ENCODE measurements around the gene DPP10.
"Not testable (repeated sequence)": the region's sequence is repeated elsewhere in the genome, so short reads cannot be mapped to it uniquely, and the experiment has no call there.

Gene DPP10

GRCh38 chr2:114517580-114517979, 75.1 kb downstream of the DPP10 start:
- no peak for DNase-seq

- DNase-seq: no peak
These were observed 76.3 kb downstream of the DPP10 start for GRCh38 chr2:114518738-114519137.

- not testable (repeated sequence) for DNase-seq
These were observed 80.2 kb downstream of the DPP10 start for GRCh38 chr2:114522612-114523011.

- no peak for DNase-seq
These were observed 83.5 kb downstream of the DPP10 start for GRCh38 chr2:114525955-114526354.

- no peak for DNase-seq
These were observed 84.4 kb downstream of the DPP10 start for GRCh38 chr2:114526841-114527240.

GRCh38 chr2:114527330-114527983, 85.0 kb downstream of the DPP10 start:
- no peak for DNase-seq

- no peak for DNase-seq
These were observed 92.0 kb downstream of the DPP10 start for GRCh38 chr2:114534116-114535084.

- no peak for DNase-seq
These were observed 95.3 kb downstream of the DPP10 start for GRCh38 chr2:114537777-114538176.

- no peak for DNase-seq
These were observed 100.3 kb downstream of the DPP10 start for GRCh38 chr2:114542695-114543094.

GRCh38 chr2:114543236-114543766, 100.9 kb downstream of the DPP10 start:
- DNase-seq: no peak

- no peak for DNase-seq
These were observed 102.6 kb downstream of the DPP10 start for GRCh38 chr2:114545052-114545451.

GRCh38 chr2:114546531-114546930, 104.1 kb downstream of the DPP10 start:
- DNase-seq: no peak

- no peak for DNase-seq
These were observed 105.7 kb downstream of the DPP10 start for GRCh38 chr2:114548151-114548550.

GRCh38 chr2:114550364-114550763, 107.9 kb downstream of the DPP10 start:
- DNase-seq: no peak

GRCh38 chr2:114550895-114551793, 108.7 kb downstream of the DPP10 start:
- no peak for DNase-seq

- DNase-seq: no peak
These were observed 110.6 kb downstream of the DPP10 start for GRCh38 chr2:114553027-114553426.

- no peak for DNase-seq
These were observed 126.7 kb downstream of the DPP10 start for GRCh38 chr2:114569166-114569565.

GRCh38 chr2:114577657-114578056, 135.2 kb downstream of the DPP10 start:
- DNase-seq: no peak

- DNase-seq: no peak
These were observed 137.1 kb downstream of the DPP10 start for GRCh38 chr2:114579542-114579941.

- DNase-seq: no peak
These were observed 138.2 kb downstream of the DPP10 start for GRCh38 chr2:114580691-114581090.

GRCh38 chr2:114598329-114598728, 155.9 kb downstream of the DPP10 start:
- no peak for DNase-seq

GRCh38 chr2:114609203-114609602, 166.8 kb downstream of the DPP10 start:
- DNase-seq: no peak

- DNase-seq: no peak
These were observed 167.4 kb downstream of the DPP10 start for GRCh38 chr2:114609801-114610200.
